IMR-90 (cell line): ENCODE results near the gene CRLF1. TPM values are rescaled to one million over a fixed set of nuclear protein-coding genes. Genes with fewer than 3 reads are reported as not detected.

Source experiments
- ATAC-seq: fragments of 200-7000 bp; cut with Tn5 transposase; 2 replicates; pipeline ENCODE4 v1.9.1; 2020; ENCODE audit warnings: low read depth, mild to moderate bottlenecking, moderate library complexity
- BruUV-seq: library from RNA; stranded (reverse); fragments of 400-500 nt; replicated peaks from 2 replicates; lab custom pipeline; 2021; lab: Mats Ljungman, UMichigan
- CTCF ChIA-PET: fragments of 300-600 bp; formaldehyde crosslinking; extraction: SDS; loops from one replicate; lab custom pipeline; 2021; ENCODE audit warnings: antibody characterized with exemption; lab: Yijun Ruan, JAX
- POLR2A ChIA-PET: fragments of 300-600 bp; sonication (Branson Sonifier 250); formaldehyde crosslinking; loops from one replicate; lab custom pipeline; 2022; ENCODE audit warnings: antibody characterized with exemption; ENCODE audit not compliant: unreplicated experiment; lab: Charles Lee
- DNase-seq: peaks from one replicate; pipeline ENCODE4 v3.0.0; 2013
- H2AFZ ChIP-seq: replicated peaks from 2 replicates; pipeline ENCODE3; 2013; ENCODE audit warnings: low read length, mild to moderate bottlenecking; ENCODE audit not compliant: poor library complexity
- H2AK5ac ChIP-seq: 2 replicates; pipeline ENCODE4 v1.6.1; 2013; ENCODE audit warnings: low read depth, low read length, inconsistent platforms
- H2AK9ac ChIP-seq: replicated peaks from 2 replicates; pipeline ENCODE3; 2013; ENCODE audit warnings: mild to moderate bottlenecking, low read depth, low read length, moderate library complexity; ENCODE audit not compliant: poor library complexity
- H2BK120ac ChIP-seq: 2 replicates; pipeline ENCODE4 v1.6.1; 2013; ENCODE audit warnings: low read depth, low read length, inconsistent platforms
- H2BK15ac ChIP-seq: 3 replicates; pipeline ENCODE4 v1.6.1; 2013; ENCODE audit warnings: low read depth, low read length, inconsistent platforms
- H2BK20ac ChIP-seq: 2 replicates; pipeline ENCODE4 v1.6.1; 2013; ENCODE audit warnings: low read depth, mild to moderate bottlenecking, inconsistent platforms, low read length, moderate library complexity
- H2BK5ac ChIP-seq: 2 replicates; pipeline ENCODE4 v1.6.1; 2013; ENCODE audit warnings: mild to moderate bottlenecking, low read depth, low read length, inconsistent platforms; ENCODE audit not compliant: poor library complexity, severe bottlenecking
- H3K14ac ChIP-seq: replicated peaks from 2 replicates; pipeline ENCODE4 v1.6.1; 2013; ENCODE audit warnings: low read depth, low read length, inconsistent platforms
- H3K18ac ChIP-seq: 2 replicates; pipeline ENCODE4 v1.6.1; 2013; ENCODE audit warnings: low read depth, low read length, control low read depth
- H3K23ac ChIP-seq: 2 replicates; pipeline ENCODE4 v1.6.1; 2013; ENCODE audit warnings: low read depth, low read length, inconsistent platforms
- H3K27ac ChIP-seq: 2 replicates; pipeline ENCODE4 v1.5.1; 2013; ENCODE audit warnings: mild to moderate bottlenecking, control low read depth, low read length; ENCODE audit not compliant: insufficient read depth
- H3K27me3 ChIP-seq: 2 replicates; pipeline ENCODE4 v1.6.1; 2013; ENCODE audit warnings: low read length; ENCODE audit not compliant: control insufficient read depth, insufficient read depth
- H3K36me3 ChIP-seq: 2 replicates; pipeline ENCODE4 v1.6.1; 2013; ENCODE audit warnings: low read length, mixed read lengths; ENCODE audit not compliant: control insufficient read depth, insufficient read depth
- H3K4ac ChIP-seq: 2 replicates; pipeline ENCODE4 v1.6.1; 2013; ENCODE audit warnings: low read depth, low read length, inconsistent platforms
- H3K4me1 ChIP-seq: 2 replicates; pipeline ENCODE4 v1.6.1; 2013; ENCODE audit warnings: low read length, mixed read lengths; ENCODE audit not compliant: control insufficient read depth, insufficient read depth
- H3K4me2 ChIP-seq: 2 replicates; pipeline ENCODE4 v1.6.1; 2013; ENCODE audit warnings: low read depth, mild to moderate bottlenecking, control low read depth, low read length, moderate library complexity
- H3K4me3 ChIP-seq: 2 replicates; pipeline ENCODE4 v1.5.1; 2013; ENCODE audit warnings: low read depth, mild to moderate bottlenecking, control low read depth, low read length, moderate library complexity; ENCODE audit not compliant: insufficient read depth
- H3K56ac ChIP-seq: 2 replicates; pipeline ENCODE4 v1.6.1; 2013; ENCODE audit warnings: low read length, inconsistent platforms; ENCODE audit not compliant: insufficient read depth; ENCODE audit errors: extremely low read depth
- H3K79me1 ChIP-seq, 2 experiments: 2 replicates each; pipeline ENCODE4 v1.6.1; 2013; ENCODE audit warnings: low read length in 2 of 2, inconsistent platforms in 1 of 2, low read depth in 1 of 2
- H3K9ac ChIP-seq: 2 replicates; pipeline ENCODE4 v1.6.1; 2013; ENCODE audit warnings: low read depth, low read length, control low read depth
- H3K9me1 ChIP-seq: 2 replicates; pipeline ENCODE4 v1.6.1; 2013; ENCODE audit warnings: low read length, inconsistent platforms; ENCODE audit not compliant: insufficient read depth
- H3K9me3 ChIP-seq: 2 replicates; pipeline ENCODE4 v1.6.1; 2013; ENCODE audit warnings: low read length; ENCODE audit not compliant: control insufficient read depth, insufficient read depth
- H4K20me1 ChIP-seq: 2 replicates; pipeline ENCODE4 v1.6.1; 2013; ENCODE audit warnings: low read length, inconsistent platforms; ENCODE audit not compliant: insufficient read depth
- H4K5ac ChIP-seq: 2 replicates; pipeline ENCODE4 v1.6.1; 2013; ENCODE audit warnings: mild to moderate bottlenecking, low read depth, low read length, control low read depth
- H4K8ac ChIP-seq, 2 experiments: 2 replicates each; pipeline ENCODE4 v1.6.1; 2013; ENCODE audit warnings: low read depth in 2 of 2, low read length in 2 of 2, control low read depth in 1 of 2, inconsistent platforms in 1 of 2
- H4K91ac ChIP-seq: 2 replicates; pipeline ENCODE4 v1.6.1; 2013; ENCODE audit warnings: low read depth, low read length, inconsistent platforms; ENCODE audit not compliant: insufficient read depth
- BHLHE40 ChIP-seq: fragments of 150-350 bp; IDR thresholded peaks from 2 replicates; pipeline ENCODE4 v1.6.1; 2016; ENCODE audit warnings: mild to moderate bottlenecking, low read depth, low read length
- CHD1 ChIP-seq: IDR thresholded peaks from 2 replicates; pipeline ENCODE4 v1.6.1; 2012; ENCODE audit warnings: low read depth, low read length, improper control_type of control experiment
- FOS ChIP-seq: fragments of 150-350 bp; IDR thresholded peaks from 2 replicates; pipeline ENCODE4 v1.6.1; 2016; ENCODE audit warnings: low read depth, low read length
- MAFK ChIP-seq: IDR thresholded peaks from 2 replicates; pipeline ENCODE4 v1.6.1; 2012; ENCODE audit warnings: low read depth, low read length, improper control_type of control experiment
- MAZ ChIP-seq: IDR thresholded peaks from 2 replicates; pipeline ENCODE4 v1.6.1; 2012; ENCODE audit warnings: low read depth, mild to moderate bottlenecking, low read length, improper control_type of control experiment, moderate library complexity, borderline replicate concordance
- NFE2L2 ChIP-seq: fragments of 150-350 bp; IDR thresholded peaks from 2 replicates; pipeline ENCODE4 v1.6.1; 2016; ENCODE audit warnings: low read depth, mild to moderate bottlenecking, low read length
- POLR2A ChIP-seq: IDR thresholded peaks from 2 replicates; pipeline ENCODE4 v1.6.1; 2012; ENCODE audit warnings: mild to moderate bottlenecking, low read depth, low read length
- RAD21 ChIP-seq: IDR thresholded peaks from 2 replicates; pipeline ENCODE4 v1.6.1; 2012; ENCODE audit warnings: low read length, improper control_type of control experiment
- RCOR1 ChIP-seq: IDR thresholded peaks from 2 replicates; pipeline ENCODE4 v1.6.1; 2012; ENCODE audit warnings: mild to moderate bottlenecking, low read length, improper control_type of control experiment; ENCODE audit not compliant: insufficient replicate concordance
- RFX5 ChIP-seq: IDR thresholded peaks from 2 replicates; pipeline ENCODE4 v1.8.0; 2012; ENCODE audit warnings: low read depth, mild to moderate bottlenecking, low read length, moderate library complexity
- WGBS, 2 experiments: methylation state at CpG; one replicate each; pipeline versions ENCODE4 v1.1.5 to v1.1.7; 2013; ENCODE audit warnings: missing lambda C conversion rate in 2 of 2; ENCODE audit not compliant: insufficient read length in 1 of 2; ENCODE audit errors: extremely low coverage in 2 of 2; 5-methylcytosine and 5-hydroxymethylcytosine counted together
- dilution Hi-C: fragments of 300-500 bp; cut with HindIII; formaldehyde crosslinking; loops from one replicate; pipeline ENCODE4 v1.14.3; 2018; ENCODE audit warnings: low sequenced_read_pairs; ENCODE audit not compliant: unreplicated experiment
- in situ Hi-C: fragments of 300-500 bp; cut with MboI; formaldehyde crosslinking; loops from 3 replicates; pipeline ENCODE4 v1.14.3; 2019; ENCODE audit warnings: low sequenced_read_pairs, inconsistent platforms, mixed read lengths
- intact Hi-C: fragments of 100-400 bp; cut with micrococcal nuclease; formaldehyde crosslinking; loops from 2 replicates; pipeline ENCODE4 v1.10.0; 2022
- polyA plus RNA-seq, 3 experiments: library from polyadenylated mRNA; depleted of rRNA; stranded (reverse); fragments of >200 nt; gene quantifications; 2 replicates each; pipeline ENCODE4 v1.2.3, GENCODE V29; 2012; ENCODE audit warnings: low replicate concordance in 1 of 3
- total RNA-seq: library from RNA; depleted of rRNA; stranded (reverse); fragments of >200 nt; gene quantifications from 2 replicates; pipeline ENCODE4 v1.2.3, GENCODE V29; 2012
- TF ChIP-seq, protein P1 (sequence below): conservative IDR thresholded peaks from 2 replicates; pipeline ENCODE4 v1.5.1; 2012; ENCODE audit warnings: mild to moderate bottlenecking, low read depth, low read length, improper control_type of control experiment
- TF ChIP-seq, protein P2 (sequence below): fragments of 150-350 bp; IDR thresholded peaks from 2 replicates; pipeline ENCODE4 v1.6.1; 2016; ENCODE audit warnings: low read depth, mild to moderate bottlenecking, low read length, moderate library complexity, borderline replicate concordance

Gene CRLF1
- total and polyA plus RNA-seq, 2 of the 4 experiments (the other 2 are of a cell fraction), result 0.18 to 3.1 TPM

DNA sequence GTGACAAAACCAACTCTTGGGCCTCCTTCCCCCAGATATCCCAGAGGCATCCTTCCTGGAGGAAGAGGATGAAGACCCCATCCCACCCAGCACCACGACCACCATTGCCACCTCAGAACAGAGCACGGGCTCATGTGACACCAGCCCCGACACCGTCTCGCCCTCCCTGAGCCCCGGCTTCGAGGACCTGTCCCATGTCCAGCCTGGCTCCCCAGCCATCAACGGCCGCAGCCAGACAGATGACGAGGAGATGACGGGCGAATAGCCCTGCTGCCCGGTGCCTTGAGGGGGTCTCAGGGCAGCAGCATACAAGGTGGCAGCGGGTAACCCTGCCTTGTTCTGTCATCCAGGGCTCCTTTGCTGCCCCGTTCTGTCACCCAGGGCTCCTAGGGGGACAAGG lies 38.2 kb downstream of the CRLF1 start:
- CTCF ChIA-PET, result no interaction called here
- Histone ChIP-seq H3K4me2 (no peak overlapping the region), H2BK120ac (no peak overlapping the region), H2BK20ac (no peak overlapping the region), H2AK5ac (no peak overlapping the region), H3K18ac (no peak overlapping the region), H4K91ac (no peak overlapping the region), H3K27me3 (no peaks in the 10 kb centered on the region), H2AK9ac (no peak overlapping the region), H2BK5ac (no peak overlapping the region), H3K56ac (no peak overlapping the region), H3K36me3 (peaks cover 49% of the 10 kb centered on the region), H2BK15ac (no peak overlapping the region), H3K9ac (no peak overlapping the region), H3K14ac (no peak overlapping the region), H3K4ac (no peak overlapping the region), H3K27ac (no peak overlapping the region), H4K5ac (no peak overlapping the region), H3K4me3 (no peak overlapping the region), H3K79me1 (peaks cover 16 to 23% of the 10 kb centered on the region in 2 experiments; a peak in 3 of 4 replicates), H4K8ac (no peak overlapping the region), H3K9me1 (peaks cover 9% of the 10 kb centered on the region), H3K9me3 (no peaks in the 10 kb centered on the region), H2AFZ (no peak overlapping the region), H4K20me1 (peaks cover 16% of the 10 kb centered on the region), H3K23ac (no peak overlapping the region), H3K4me1 (peaks cover 10% of the 10 kb centered on the region)
- no peak for DNase-seq
- WGBS, 2 experiments, result no CpG with 5 or more reads among the region's 15 CpGs
- in situ Hi-C loops, result no loop called here
- ATAC-seq, result no peak
- intact Hi-C loops, result no loop called here
- POLR2A ChIA-PET, result no interaction called here
- TF ChIP-seq FOS (no peak), RCOR1 (no peak), RAD21 (no peak), RFX5 (no peak), POLR2A (no peak), CHD1 (no peak), BHLHE40 (no peak), NFE2L2 (no peak), MAFK (no peak), MAZ (no peak)
- TF ChIP-seq, protein P1, sequence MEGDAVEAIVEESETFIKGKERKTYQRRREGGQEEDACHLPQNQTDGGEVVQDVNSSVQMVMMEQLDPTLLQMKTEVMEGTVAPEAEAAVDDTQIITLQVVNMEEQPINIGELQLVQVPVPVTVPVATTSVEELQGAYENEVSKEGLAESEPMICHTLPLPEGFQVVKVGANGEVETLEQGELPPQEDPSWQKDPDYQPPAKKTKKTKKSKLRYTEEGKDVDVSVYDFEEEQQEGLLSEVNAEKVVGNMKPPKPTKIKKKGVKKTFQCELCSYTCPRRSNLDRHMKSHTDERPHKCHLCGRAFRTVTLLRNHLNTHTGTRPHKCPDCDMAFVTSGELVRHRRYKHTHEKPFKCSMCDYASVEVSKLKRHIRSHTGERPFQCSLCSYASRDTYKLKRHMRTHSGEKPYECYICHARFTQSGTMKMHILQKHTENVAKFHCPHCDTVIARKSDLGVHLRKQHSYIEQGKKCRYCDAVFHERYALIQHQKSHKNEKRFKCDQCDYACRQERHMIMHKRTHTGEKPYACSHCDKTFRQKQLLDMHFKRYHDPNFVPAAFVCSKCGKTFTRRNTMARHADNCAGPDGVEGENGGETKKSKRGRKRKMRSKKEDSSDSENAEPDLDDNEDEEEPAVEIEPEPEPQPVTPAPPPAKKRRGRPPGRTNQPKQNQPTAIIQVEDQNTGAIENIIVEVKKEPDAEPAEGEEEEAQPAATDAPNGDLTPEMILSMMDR, result no peak
- TF ChIP-seq, protein P2, sequence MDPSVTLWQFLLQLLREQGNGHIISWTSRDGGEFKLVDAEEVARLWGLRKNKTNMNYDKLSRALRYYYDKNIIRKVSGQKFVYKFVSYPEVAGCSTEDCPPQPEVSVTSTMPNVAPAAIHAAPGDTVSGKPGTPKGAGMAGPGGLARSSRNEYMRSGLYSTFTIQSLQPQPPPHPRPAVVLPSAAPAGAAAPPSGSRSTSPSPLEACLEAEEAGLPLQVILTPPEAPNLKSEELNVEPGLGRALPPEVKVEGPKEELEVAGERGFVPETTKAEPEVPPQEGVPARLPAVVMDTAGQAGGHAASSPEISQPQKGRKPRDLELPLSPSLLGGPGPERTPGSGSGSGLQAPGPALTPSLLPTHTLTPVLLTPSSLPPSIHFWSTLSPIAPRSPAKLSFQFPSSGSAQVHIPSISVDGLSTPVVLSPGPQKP, result no peak
- no TSS peak for BruUV-seq
- dilution Hi-C loops, result no loop called here
